Inflammatory macrophage treated with lipopolysaccharide for 4 hours (primary cell): Measurements from ENCODE around the gene PHF13.

Experiments used
- DNase-seq: peaks from one replicate; pipeline ENCODE4 v3.0.0-alpha.2; 2020

PHF13 gene

GRCh38 chr1:6613361-6614018 is at the start of gene PHF13:
TSS of gene PHF13 (plus strand) at chr1:6613731. CDS start at chr1:6614067, 336 bp downstream.
- peak; percentile 99 for DNase-seq

- no peak for DNase-seq
Observed at GRCh38 chr1:6569033-6569432, 44.5 kb upstream of the PHF13 start.

GRCh38 chr1:6570100-6570499 is 43.4 kb upstream of the PHF13 start:
- DNase-seq: no peak

GRCh38 chr1:6570987-6571386 is 42.5 kb upstream of the PHF13 start:
- no peak for DNase-seq

- DNase-seq: no peak
Observed at GRCh38 chr1:6572653-6573383, 40.7 kb upstream of the PHF13 start.

- no peak for DNase-seq
Observed at GRCh38 chr1:6574025-6574620, 39.4 kb upstream of the PHF13 start.

- DNase-seq: no peak
Observed at GRCh38 chr1:6574818-6575217, 38.7 kb upstream of the PHF13 start.

- DNase-seq: no peak
Observed at GRCh38 chr1:6577831-6578525, 35.6 kb upstream of the PHF13 start.

GRCh38 chr1:6578624-6579373 is 34.7 kb upstream of the PHF13 start:
- DNase-seq: no peak

GRCh38 chr1:6579374-6580118 is 34.0 kb upstream of the PHF13 start, which contains the start of gene ZBTB48:
TSS of gene ZBTB48 (plus strand) at chr1:6579994. CDS start at chr1:6580610, 616 bp downstream.
- peak; percentile 99 for DNase-seq

GRCh38 chr1:6580119-6580592 is 33.4 kb upstream of the PHF13 start:
- peak; percentile 70 for DNase-seq

- DNase-seq: peak; percentile 41
Observed at GRCh38 chr1:6580593-6581409, 32.7 kb upstream of the PHF13 start.

- DNase-seq: peak; percentile 89
Observed at GRCh38 chr1:6581561-6582305, 31.8 kb upstream of the PHF13 start.

- no peak for DNase-seq
Observed at GRCh38 chr1:6582370-6582769, 31.2 kb upstream of the PHF13 start.

GRCh38 chr1:6584126-6585080 is 29.1 kb upstream of the PHF13 start:
- no peak for DNase-seq

- no peak for DNase-seq
Observed at GRCh38 chr1:6585081-6585722, 28.3 kb upstream of the PHF13 start.

- no peak for DNase-seq
Observed at GRCh38 chr1:6585841-6586240, 27.7 kb upstream of the PHF13 start.

- no peak for DNase-seq
Observed at GRCh38 chr1:6586404-6586816, 27.1 kb upstream of the PHF13 start.
